NK-92 (cell line): ENCODE data around the gene NDUFS6.
"Not testable (repeated sequence)": the region's sequence is repeated elsewhere in the genome, so short reads cannot be mapped to it uniquely, and the experiment has no call there.

Source experiments
- DNase-seq: peaks from one replicate; lab custom pipeline; 2025; ENCODE audit not compliant: unreplicated experiment; lab: John Stamatoyannopoulos, UW

The NDUFS6 gene

DNA sequence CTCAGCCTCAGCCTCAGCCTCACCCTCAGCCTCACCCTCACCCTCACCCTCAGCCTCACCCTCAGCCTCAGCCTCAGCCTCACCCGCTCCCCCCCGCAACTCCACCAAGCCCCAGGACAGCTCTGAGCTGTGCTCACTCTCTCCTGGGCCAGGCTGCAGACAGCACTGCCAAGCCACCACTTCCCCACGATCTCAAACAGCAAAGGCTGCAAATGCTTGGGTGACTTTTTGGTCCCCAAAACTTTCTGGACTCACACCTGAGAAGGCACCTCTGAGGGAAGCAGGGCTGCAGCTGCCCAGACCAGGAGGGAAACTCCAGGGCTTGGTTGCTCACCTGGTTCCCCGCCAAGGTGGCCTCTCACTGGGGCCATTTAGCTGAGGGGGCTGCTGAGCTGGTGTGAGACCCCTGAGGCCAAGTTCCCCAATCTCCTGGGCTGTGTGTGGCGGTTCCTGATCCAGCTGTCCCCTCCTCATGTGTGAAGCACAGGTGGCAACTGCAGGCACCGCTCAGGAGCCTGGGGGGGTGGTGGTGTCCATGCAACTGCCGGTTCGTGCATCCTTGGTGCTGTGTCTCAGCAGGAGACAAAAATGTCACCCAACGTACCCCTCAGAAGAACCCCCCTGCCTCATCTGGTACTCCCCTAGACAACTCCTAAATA lies 19.4 kb upstream of the NDUFS6 start:
- DNase-seq, result no peak

- DNase-seq, result no peak
Observed at GRCh38 chr5:1782385-1783215, 18.6 kb upstream of the NDUFS6 start.

- no peak for DNase-seq
Observed at GRCh38 chr5:1783216-1783554, 18.0 kb upstream of the NDUFS6 start.

GRCh38 chr5:1784197-1785050 lies 16.8 kb upstream of the NDUFS6 start:
- DNase-seq, result no peak

DNA sequence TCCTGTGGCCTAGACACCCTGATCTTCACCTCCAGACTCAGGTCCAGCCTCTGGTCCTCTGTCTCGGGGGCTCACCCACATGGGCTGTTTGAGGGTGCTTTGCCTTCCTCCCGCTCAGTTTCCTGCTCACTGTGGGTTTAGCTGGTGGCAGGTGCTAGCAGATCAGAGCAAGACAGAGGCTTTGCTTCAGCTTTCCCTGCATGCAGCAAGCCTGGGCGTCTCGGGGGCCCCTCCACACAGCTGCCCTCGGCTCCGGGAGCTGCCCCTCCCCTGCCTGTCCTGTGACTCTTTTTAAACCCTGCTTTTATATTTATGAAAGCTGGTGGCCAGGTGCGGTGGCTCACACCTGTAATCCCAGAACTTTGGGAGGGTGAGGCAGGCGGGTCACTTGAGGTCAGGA lies 16.1 kb upstream of the NDUFS6 start:
- DNase-seq, result no peak

- DNase-seq, result no peak
Observed at GRCh38 chr5:1785984-1786383, 15.2 kb upstream of the NDUFS6 start.

DNA sequence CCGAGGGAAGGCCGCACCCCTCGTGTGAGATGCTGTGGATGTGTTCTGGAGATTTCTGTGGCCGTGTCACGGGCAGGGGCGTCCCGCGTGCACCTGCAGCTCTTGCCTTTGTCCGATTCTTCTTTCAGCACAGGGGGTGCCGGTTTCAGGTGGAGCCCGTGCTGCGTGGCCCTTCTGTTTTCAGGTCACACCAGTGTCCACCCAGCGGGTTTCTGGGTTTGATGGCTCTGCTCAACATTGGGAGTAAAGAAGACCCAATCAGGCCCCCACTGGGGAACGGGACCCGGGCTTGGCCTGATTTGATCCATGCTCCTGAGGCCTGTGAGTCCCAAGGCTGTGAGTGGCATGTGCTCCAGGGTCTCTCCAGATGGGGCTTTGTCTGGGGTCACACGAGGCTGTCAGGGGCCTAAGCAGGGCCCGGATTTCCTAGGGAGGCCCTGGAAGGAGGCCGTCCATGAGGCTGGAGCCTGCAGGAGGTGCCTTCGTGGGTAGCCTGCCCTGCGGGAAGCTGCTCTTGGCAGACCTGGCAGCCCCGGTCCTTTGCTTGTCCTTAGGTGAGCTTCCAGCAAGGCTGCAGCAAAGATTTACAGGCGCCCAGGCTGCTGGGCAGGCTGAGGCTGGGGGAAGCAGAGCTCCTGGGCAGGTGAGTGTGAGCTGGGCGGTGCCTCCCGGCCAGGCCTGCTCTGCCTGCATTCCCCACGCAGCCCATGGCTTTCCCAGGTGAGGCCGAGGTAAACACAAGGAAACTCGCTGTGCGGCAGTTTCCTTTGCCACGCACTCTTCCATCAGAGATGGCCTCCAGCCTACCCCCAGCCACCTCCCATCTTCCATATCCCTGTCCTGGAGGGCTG lies 14.4 kb upstream of the NDUFS6 start:
- DNase-seq, result no peak

DNA sequence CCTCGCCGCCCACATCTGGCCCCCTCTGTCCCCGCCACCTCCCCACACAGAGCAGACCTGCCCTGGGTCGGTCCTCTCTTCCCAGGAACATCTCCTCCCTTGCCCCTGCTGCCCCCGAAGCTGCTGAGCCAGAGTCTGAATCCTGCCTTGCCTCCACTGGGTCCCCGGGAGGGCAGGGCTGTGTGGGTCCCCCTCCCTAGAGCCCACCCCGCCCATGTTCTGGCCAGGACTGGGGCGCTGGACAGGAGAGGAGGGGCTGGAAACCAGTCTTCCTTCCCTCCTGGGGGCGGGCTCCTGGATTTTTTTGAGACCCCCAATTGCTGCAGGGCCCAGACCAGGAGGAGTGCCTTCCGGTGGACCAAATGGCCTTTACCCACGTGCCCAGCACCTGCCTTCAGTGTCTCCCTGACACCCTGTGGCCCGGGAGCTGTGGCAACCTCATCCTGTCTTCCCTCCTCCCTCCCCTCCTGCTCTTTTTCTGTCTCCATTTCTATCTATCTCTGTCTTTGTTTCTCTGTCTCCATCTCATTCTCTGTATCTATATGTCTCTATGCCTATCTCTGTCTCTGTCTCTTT lies 13.6 kb upstream of the NDUFS6 start:
- no peak for DNase-seq

DNA sequence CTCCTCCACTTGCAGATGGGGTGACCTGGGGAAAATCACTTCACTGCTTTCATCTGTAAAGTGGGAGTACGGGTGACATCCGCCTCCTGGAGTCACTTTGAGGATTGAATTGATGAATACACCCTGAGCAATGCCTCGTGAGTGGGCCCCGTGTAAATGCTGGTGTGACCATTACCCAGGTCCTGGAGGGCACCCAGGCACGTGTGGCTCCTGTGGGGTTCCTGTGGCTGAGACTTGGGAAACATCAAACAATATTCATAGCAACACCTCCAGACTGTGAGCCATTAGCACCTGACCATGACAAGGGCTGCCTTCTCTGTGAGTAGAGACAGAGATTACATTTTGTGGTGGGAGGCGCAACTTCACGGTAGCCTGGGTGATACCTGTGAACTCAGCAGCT lies 13.0 kb upstream of the NDUFS6 start:
- no peak for DNase-seq

DNA sequence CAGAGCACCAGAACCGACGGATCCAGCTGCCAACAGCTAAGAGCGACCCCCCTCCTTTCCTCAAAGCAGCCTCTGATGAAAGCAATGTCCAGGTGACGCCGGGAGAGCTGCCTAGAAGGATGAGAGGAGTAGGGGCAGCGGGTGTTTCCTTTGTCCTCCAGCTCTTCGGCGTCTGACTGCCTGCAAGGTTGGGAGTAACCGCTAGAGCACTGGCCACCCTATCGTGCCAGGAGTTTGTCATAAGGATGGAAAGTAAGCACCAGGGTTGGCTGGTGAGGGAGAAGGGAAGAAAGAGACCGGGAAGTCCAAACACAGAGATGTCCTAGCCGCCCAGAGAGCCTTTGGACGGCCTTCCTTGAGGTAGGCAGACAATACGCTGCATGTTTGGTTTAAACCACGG lies 12.4 kb upstream of the NDUFS6 start:
- no peak for DNase-seq

DNA sequence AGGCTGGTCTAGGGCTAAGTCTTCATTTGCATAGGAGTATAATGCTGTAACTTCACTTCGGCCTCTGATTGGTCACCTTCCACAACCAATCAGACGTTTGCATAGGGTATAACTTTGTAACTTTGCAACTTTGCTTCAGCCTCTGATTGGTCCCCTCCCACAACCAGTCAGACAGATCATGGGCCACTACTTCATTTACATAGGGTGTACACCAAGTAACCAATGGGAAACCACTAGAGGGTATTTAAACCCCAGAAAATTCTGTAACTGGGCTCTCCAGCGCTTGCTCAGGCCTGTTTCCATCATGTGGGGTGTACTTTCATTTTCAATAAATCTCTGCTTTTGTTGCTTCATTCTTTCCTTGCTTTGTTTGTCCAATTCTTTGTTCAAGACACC lies 11.8 kb upstream of the NDUFS6 start:
- DNase-seq, result not testable (repeated sequence)

DNA sequence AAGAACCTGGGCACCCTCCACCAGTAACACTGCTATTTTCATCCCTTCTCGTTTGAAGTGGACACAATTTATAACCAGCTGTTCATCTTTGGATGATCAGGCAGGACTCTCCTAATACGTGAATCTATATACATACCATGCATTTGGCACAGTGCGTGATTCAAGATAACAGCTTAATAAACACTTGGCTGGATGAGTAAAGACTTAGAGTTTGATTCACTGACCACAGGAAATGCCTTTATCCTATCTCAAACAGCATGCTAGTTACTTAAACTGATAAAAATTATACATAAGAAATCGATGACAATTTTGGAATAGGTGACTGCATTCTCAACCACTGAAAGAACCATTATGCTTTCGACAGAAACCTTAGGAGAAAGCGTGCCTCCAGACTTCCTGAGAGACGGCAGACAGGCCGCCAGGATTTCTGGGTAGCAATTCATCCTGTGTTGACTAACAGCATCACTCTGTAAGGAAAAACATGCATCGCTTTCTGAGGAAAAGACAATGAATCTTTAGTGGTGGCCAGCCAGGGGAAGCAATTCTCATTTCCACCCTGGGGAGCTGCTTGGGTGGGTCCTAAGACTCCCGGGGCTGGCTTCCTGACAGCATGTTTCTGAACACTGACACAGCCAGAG lies 11.3 kb upstream of the NDUFS6 start:
- no peak for DNase-seq

- DNase-seq, result no peak
Observed at GRCh38 chr5:1791176-1791575, 10.0 kb upstream of the NDUFS6 start.

- DNase-seq, result no peak
Observed at GRCh38 chr5:1792842-1793266, 8.4 kb upstream of the NDUFS6 start.

- no peak for DNase-seq
Observed at GRCh38 chr5:1793301-1793740, 7.9 kb upstream of the NDUFS6 start.

- DNase-seq, result no peak
Observed at GRCh38 chr5:1793966-1794900, 7.0 kb upstream of the NDUFS6 start.

GRCh38 chr5:1794901-1795290 lies 6.3 kb upstream of the NDUFS6 start:
- DNase-seq, result no peak

DNA sequence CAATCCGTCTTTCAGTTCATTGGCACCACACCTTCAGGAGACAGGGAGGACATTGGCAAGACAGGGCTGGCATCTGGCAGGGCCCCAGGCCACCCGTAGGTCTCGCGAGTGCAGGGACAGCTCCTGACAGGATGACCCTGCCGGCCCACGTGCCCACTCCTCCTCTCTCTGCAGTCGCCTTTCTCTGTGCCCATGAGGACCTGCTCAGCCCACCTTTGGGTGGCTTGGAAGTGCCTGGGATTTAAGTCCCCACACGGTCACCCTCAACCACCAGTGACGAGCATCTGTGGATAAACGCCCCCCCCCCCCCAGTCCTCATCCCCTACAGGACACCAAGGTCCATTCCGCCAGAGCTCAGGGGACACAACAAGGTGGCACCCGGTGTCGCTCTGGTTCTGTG lies 5.7 kb upstream of the NDUFS6 start:
- DNase-seq, result no peak

GRCh38 chr5:1795931-1796330 lies 5.3 kb upstream of the NDUFS6 start:
- no peak for DNase-seq
